Measurements from ENCODE around the gene DCAF7. TPM values are rescaled to one million over a fixed set of nuclear protein-coding genes. Genes with fewer than 3 reads are reported as not detected.

DCAF7 gene
- polyA plus RNA-seq, 3 donors = 41.9 to 89.4 (median 58.1) TPM

GRCh38 chr17:63629627-63630026, 79.3 kb downstream of the DCAF7 start:
- no peak for DNase-seq
- peaks cover 35 to 56% of the 10 kb centered on the region in 2 donors for H3K36me3 ChIP-seq (replicated peaks in 1 of 2; ENCODE audit: control insufficient read depth in 1 of 2, insufficient read depth in 2 of 2, low read length in 2 of 2)
- no peaks in the 10 kb centered on the region for H3K27me3 ChIP-seq (ENCODE audit: control insufficient read depth in 2 of 2, insufficient read depth in 2 of 2, low read length in 2 of 2)
- H3K4me3 ChIP-seq (replicated peaks in 1 of 3; ENCODE audit: low read depth in 2 of 3, low read length in 3 of 3) = no peak overlapping the region
- Mint-ChIP-seq H3K4me3 (no peak overlapping the region), H3K9me3 (no peaks in the 10 kb centered on the region), H3K27me3 (ENCODE audit: low read depth in 3 of 3) (peaks cover 0 to 1% (median 0%) of the 10 kb centered on the region in 3 donors), H3K36me3 (peaks cover 32 to 60% of the 10 kb centered on the region in 2 donors), H3K4me1 (peaks cover 75% of the 10 kb centered on the region), H3K27ac (peak overlapping the region in 1 of 7 donors; percentile 15)
- no peak overlapping the region for H3K4me2 ChIP-seq (replicated peaks; ENCODE audit: extremely low read depth, low read length, poor library complexity, severe bottlenecking)
- intact Hi-C loops (cut with micrococcal nuclease) = loop anchor here in 1 of 2 donors (10.0 kb wide), 1 partner anchor 145 kb away; the partner anchor contains the start of genes CCDC47 and DDX42
- H3K9me3 ChIP-seq (replicated peaks in 1 of 2; ENCODE audit: control insufficient read depth in 1 of 2, insufficient read depth in 1 of 2, low read length in 2 of 2) = no peaks in the 10 kb centered on the region
- no CpG with 5 or more reads among the region's 1 CpG for whole genome bisulfite sequencing (ENCODE audit: insufficient coverage)
- no peak overlapping the region for H3K9ac ChIP-seq (ENCODE audit: insufficient read depth, low read length, poor library complexity, severe bottlenecking)
- H3K27ac ChIP-seq (ENCODE audit: low read depth in 1 of 2, low read length in 2 of 2) = peak overlapping the region in 1 of 2 donors; percentile 40
- peaks cover 99% of the 10 kb centered on the region for H4K20me1 ChIP-seq (ENCODE audit: insufficient read depth, low read length)
- H2AFZ ChIP-seq (ENCODE audit: insufficient read depth, low read depth, low read length, poor library complexity, severe bottlenecking) = no peak overlapping the region
- TF ChIP-seq CTCF (IDR thresholded peaks at IDR 0.05) = no peak
- peaks cover 41 to 68% of the 10 kb centered on the region in 2 donors for H3K4me1 ChIP-seq (ENCODE audit: control insufficient read depth in 1 of 2, insufficient read depth in 2 of 2, low read length in 2 of 2)
- H3K79me2 ChIP-seq (ENCODE audit: insufficient read depth, low read length) = peaks cover 91% of the 10 kb centered on the region

GRCh38 chr17:63631062-63631461, 80.8 kb downstream of the DCAF7 start:
- Histone ChIP-seq H3K4me2 (replicated peaks; ENCODE audit: extremely low read depth, low read length, poor library complexity, severe bottlenecking) (no peak overlapping the region), H3K9ac (ENCODE audit: insufficient read depth, low read length, poor library complexity, severe bottlenecking) (no peak overlapping the region), H3K9me3 (replicated peaks in 1 of 2; ENCODE audit: control insufficient read depth in 1 of 2, insufficient read depth in 1 of 2, low read length in 2 of 2) (no peaks in the 10 kb centered on the region), H3K27ac (ENCODE audit: low read depth in 1 of 2, low read length in 2 of 2) (peak overlapping the region in 1 of 2 donors; percentile 56), H3K27me3 (ENCODE audit: control insufficient read depth in 2 of 2, insufficient read depth in 2 of 2, low read length in 2 of 2) (no peaks in the 10 kb centered on the region), H4K20me1 (ENCODE audit: insufficient read depth, low read length) (peaks cover 99% of the 10 kb centered on the region), H2AFZ (ENCODE audit: insufficient read depth, low read depth, low read length, poor library complexity, severe bottlenecking) (no peak overlapping the region), H3K4me3 (replicated peaks in 1 of 3; ENCODE audit: low read depth in 2 of 3, low read length in 3 of 3) (no peak overlapping the region), H3K36me3 (replicated peaks in 1 of 2; ENCODE audit: control insufficient read depth in 1 of 2, insufficient read depth in 2 of 2, low read length in 2 of 2) (peaks cover 42 to 70% of the 10 kb centered on the region in 2 donors), H3K79me2 (ENCODE audit: insufficient read depth, low read length) (peaks cover 90% of the 10 kb centered on the region), H3K4me1 (ENCODE audit: control insufficient read depth in 1 of 2, insufficient read depth in 2 of 2, low read length in 2 of 2) (peaks cover 46 to 68% of the 10 kb centered on the region in 2 donors)
- peak overlapping the region in 1 of 2 donors; percentile 15 for H3K4me3 Mint-ChIP-seq
- intact Hi-C loops (cut with micrococcal nuclease) = no loop called here
- H3K4me1 Mint-ChIP-seq = peaks cover 75% of the 10 kb centered on the region
- peak overlapping the region in 4 of 7 donors; percentile 35 to 78 (median 48) for H3K27ac Mint-ChIP-seq
- TF ChIP-seq CTCF (IDR thresholded peaks at IDR 0.05) = no peak
- no peaks in the 10 kb centered on the region for H3K9me3 Mint-ChIP-seq
- peaks cover 0 to 1% (median 0%) of the 10 kb centered on the region in 3 donors for H3K27me3 Mint-ChIP-seq (ENCODE audit: low read depth in 3 of 3)
- H3K36me3 Mint-ChIP-seq = peaks cover 45 to 69% of the 10 kb centered on the region in 2 donors
- 100% methylated on average over 1 of the region's 3 CpGs for WGBS (ENCODE audit: insufficient coverage)
- DNase-seq = no peak

Data from CD14-positive monocyte (primary cell).